Ramos (cell line): Measurements from ENCODE around the gene GNAQ.

ENCODE experiments used
- in situ Hi-C: fragments of 300-500 bp; cut with MboI; formaldehyde crosslinking; loops from one replicate; pipeline ENCODE4 v1.14.3; 2022; ENCODE audit warnings: low sequenced_read_pairs; ENCODE audit not compliant: unreplicated experiment

Gene GNAQ

GRCh38 chr9:77912895-77913693, 118.5 kb downstream of the GNAQ start:
- in situ Hi-C loops = no loop called here

DNA sequence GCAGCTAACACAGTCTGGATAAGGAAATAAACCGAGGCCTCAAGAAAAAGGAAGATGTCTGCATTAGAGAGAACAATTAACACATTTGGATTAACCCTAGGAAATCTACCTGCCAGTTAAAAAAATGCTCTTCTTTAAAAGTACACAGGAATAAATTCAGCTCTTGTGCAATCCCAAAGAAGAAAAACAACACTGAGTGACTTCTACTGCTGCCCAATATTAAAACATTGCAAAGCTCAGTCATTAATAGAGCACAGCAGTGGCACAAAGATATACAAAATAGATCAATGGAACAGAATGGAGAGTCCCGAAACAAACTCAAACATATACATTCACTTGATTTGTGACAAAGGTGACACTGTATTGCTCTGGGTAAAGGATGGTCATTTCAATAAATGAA, 119.7 kb downstream of the GNAQ start:
- in situ Hi-C loops = no loop called here

DNA sequence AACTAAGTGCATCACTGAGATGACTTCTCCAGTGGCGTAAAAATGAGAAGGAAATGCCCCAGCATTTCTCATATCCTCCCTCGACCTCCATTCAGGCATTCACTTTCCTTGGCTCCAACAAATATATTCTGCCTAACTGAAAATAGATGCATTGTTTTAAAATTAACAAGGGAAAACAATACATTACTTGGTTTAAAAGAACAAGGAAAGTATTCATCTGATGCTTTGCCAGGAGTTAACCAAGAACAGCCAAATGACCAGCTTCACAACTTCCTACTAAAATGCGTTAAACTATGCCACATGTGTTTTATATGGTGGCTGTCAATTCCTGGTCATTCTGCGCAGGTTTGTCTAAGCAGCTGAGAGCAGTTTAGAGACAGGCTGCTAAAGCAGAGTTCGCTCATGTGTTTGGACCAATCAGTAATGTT, 121.4 kb downstream of the GNAQ start:
- in situ Hi-C loops = no loop called here

GRCh38 chr9:77909306-77909705, 122.3 kb downstream of the GNAQ start:
- in situ Hi-C loops = no loop called here

- in situ Hi-C loops = no loop called here
Measured at GRCh38 chr9:77908293-77908692, 123.3 kb downstream of the GNAQ start.

- in situ Hi-C loops = no loop called here
Measured at GRCh38 chr9:77907585-77907984, 124.0 kb downstream of the GNAQ start.

DNA sequence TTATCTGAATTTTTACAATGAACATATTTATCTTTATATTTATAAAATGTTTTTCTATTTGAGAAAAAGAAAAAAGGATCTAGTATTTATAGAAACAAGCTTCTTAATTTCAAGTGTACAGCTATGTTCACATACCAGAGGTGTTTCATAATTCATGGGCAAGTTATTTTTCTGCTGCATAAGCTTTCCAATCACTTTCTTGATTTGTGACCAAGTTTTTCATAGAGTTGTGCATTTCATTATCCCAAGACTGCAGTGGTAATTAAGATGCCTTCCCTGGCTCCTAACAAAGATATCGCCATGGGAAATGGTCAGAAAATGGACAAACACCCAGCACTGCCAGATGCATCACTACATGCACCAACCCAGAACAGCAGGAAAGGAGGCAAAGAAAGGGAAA, 124.6 kb downstream of the GNAQ start:
- in situ Hi-C loops = no loop called here

- in situ Hi-C loops = no loop called here
Measured at GRCh38 chr9:77903666-77904285, 127.8 kb downstream of the GNAQ start.

DNA sequence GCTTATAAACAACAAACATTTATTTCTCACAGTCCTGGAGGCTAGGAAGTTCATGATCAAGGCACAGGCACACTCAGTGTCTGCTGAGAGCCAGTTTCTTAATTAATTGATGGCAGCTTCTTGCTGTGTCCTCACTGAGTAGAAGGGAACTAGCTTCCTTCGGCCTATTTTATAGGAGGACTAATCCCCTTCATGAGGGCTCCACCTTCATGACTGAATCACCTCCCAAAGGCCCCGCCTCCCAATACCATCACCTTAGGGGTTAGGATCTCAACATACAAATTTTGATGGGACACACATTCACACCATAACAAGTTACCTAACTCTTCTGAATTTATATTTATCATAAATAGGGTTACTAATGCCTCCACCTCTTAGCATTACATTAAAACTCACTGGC, 129.8 kb downstream of the GNAQ start:
- in situ Hi-C loops = no loop called here

- in situ Hi-C loops = no loop called here
Measured at GRCh38 chr9:77901018-77901417, 130.6 kb downstream of the GNAQ start.

DNA sequence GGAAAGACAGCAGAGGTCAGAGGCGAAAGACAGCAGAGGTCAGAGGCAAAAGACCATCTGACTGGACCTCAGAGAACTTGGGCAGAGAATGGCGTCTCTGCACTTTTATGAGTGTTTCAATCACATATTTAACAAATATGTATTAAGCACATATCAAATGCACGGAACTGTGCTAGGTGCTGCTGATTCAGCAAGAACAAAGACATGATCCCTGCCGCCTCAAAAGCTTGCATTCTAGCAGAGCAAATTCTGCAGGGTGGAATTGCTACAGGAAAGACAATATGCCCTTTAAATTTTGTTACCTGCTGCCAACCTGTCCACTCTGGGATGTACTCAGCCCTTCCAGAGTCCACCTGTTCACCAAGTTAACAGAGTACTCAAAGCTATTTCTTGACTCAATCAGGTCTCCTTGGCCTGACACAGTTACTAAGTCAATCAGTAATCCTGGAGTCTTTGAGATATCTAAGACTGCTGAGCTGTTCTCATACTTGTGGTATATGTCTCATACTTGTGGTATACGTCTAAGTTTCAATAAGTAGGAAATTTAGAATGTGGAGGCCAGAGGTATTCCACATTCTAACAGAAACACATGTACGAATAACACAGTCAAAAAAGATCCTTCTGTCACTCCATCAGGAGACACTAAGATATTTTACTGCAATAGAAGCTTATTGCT, 131.8 kb downstream of the GNAQ start:
- in situ Hi-C loops = no loop called here

- in situ Hi-C loops = no loop called here
Measured at GRCh38 chr9:77898864-77899263, 132.7 kb downstream of the GNAQ start.

GRCh38 chr9:77896938-77897667, 134.5 kb downstream of the GNAQ start:
- in situ Hi-C loops = no loop called here

DNA sequence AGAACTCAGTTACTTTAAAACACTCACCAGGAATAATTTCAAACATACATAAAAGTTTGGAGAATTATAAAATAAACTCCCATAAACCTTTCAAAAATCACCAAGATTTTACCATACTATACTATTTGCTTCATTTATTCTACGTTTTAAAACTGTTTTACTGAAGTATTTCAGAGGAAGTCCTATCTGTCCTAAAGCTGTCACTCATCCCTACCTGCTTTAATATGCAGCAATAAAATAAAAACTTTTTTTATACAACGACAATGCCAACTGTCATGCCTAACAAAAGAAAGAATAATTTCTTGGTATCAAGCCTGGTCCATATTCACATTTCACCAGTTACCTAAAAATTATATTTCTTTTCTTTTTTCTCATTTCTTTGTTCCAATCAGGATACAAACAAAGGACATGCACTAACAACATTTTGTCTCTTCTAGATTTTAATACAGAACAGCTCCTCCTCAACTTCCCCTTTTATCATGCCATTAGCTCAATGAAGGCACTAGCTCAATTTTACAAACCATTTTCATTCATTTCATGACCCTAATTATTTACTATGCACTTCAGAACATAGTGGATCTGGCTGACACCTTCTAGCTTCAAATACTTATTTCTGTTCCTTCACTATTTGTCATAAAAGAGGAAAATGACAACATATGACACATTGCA, 135.2 kb downstream of the GNAQ start:
- in situ Hi-C loops = no loop called here

- in situ Hi-C loops = no loop called here
Measured at GRCh38 chr9:77893706-77894105, 137.9 kb downstream of the GNAQ start.

GRCh38 chr9:77892955-77893514, 138.6 kb downstream of the GNAQ start:
- in situ Hi-C loops = no loop called here

- in situ Hi-C loops = no loop called here
Measured at GRCh38 chr9:77892171-77892570, 139.4 kb downstream of the GNAQ start.

DNA sequence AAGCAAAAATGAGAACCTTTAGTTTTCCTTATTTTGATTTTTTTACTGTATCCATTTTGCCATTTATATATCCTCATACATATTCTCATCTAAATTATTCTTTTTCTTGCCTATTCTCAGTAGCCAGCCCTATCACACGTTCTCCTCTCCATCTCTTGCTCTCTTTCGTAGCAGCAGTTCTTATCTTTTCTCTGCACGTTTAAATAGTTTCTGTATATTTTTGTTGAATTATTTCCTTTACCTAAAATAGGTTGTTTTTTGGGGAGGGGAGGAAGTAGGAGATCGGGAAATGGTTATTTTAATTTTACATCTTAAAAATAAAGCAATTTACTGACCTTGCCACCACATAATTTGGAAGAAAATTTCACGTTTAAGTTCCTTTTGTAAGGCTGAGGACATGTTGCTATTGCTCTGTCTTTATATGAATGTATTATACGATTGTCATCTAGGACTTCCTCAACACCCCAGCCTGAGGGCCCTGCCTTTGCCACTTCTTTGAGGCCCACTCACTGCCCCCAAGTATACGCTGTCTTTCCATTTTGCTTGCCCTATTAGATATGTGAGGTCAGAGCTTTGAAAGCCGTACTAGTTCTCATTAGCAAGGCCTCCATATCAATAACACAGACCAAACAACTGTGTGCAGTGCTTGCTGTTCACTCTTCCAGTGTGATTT, 140.3 kb downstream of the GNAQ start:
- in situ Hi-C loops = no loop called here

GRCh38 chr9:77887662-77888061, 143.9 kb downstream of the GNAQ start:
- in situ Hi-C loops = no loop called here
